GM19324 (cell line): Measurements from ENCODE around the gene LMTK2.

ENCODE experiments used
- ATAC-seq: cut with Tn5 transposase; IDR thresholded peaks from one replicate; pipeline ENCODE4 v1.9.1; 2021; ENCODE audit warnings: mild to moderate bottlenecking, moderate library complexity; ENCODE audit not compliant: unreplicated experiment, low FRiP score

The LMTK2 gene

DNA sequence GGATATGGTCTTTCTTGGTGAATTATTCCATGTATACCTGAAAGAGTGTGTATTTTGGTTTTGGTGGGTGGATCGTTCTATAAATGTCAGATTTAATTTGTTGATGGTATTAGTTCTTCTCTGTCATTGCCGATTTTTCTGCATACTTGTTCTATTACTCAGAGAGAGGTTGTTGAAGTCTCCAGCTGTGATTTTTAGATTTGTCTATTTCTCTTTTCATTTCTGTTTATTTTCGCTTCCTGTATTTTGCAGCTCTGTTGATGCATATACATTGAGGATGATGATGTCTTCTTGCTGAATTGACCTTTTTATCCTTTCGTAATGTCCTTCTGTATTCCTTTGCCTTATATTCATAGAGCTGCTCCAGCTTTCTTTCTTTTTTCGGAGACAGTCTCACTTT lies 92.5 kb downstream of the LMTK2 start:
- ATAC-seq, result no peak

DNA sequence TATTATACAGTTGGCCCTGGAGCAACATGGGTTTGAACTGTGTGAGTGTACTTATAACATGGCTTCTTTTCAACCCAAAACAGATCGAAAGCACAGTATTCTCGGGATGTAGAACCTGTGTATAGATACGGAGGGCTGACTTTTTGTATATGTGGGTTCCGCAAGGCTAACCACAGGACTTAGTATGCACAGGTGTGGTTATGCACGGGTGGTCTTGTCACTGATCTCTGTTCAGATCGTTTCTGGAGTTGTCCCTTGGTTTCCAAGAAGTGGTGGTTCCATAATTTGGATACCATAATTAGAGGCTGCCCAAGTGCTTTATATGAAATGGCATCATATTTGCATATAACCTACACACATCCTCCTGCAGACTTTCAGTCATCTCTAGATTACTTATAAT lies 93.7 kb downstream of the LMTK2 start:
- ATAC-seq, result peak; percentile 41

DNA sequence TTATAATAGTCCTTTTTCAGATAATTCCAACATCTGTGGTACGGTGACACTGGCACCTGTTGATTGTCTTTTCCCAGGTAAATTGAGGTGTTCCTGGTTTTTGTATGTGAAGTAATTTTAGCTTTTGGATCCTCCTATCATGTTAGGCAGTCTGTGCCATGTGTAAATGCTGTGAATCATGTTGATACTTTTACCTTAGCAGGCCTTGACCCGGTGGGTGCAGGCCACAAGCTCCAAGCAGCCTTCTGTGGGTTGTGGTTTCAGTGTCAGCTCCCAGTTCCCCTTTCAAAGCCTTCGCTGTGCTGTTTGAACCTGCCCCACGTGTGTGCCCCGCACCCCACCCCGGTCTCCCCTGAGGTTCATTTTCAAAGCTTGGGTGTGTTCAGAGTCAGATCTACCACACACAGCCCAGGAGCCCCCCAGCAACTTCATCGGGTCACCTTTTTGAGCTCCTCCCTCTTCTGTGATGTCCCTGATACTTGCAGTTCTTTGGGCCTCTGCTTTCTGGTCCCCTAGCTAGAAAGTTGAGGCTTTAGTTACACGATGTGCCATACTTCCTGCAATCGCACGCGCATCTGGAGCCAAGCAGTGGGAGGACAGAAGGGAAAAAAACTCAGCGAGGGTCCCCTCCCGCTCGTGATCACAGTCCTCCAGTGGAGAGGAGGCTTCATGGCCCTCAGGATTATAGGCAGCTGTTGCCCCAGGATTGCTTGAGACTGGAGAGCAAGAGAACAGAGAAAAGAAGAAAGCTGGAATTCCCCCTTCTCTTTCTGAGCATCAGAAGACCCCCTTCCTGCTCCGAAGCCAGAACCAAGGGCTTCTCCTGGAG lies 95.9 kb downstream of the LMTK2 start:
- ATAC-seq, result peak; percentile 98

DNA sequence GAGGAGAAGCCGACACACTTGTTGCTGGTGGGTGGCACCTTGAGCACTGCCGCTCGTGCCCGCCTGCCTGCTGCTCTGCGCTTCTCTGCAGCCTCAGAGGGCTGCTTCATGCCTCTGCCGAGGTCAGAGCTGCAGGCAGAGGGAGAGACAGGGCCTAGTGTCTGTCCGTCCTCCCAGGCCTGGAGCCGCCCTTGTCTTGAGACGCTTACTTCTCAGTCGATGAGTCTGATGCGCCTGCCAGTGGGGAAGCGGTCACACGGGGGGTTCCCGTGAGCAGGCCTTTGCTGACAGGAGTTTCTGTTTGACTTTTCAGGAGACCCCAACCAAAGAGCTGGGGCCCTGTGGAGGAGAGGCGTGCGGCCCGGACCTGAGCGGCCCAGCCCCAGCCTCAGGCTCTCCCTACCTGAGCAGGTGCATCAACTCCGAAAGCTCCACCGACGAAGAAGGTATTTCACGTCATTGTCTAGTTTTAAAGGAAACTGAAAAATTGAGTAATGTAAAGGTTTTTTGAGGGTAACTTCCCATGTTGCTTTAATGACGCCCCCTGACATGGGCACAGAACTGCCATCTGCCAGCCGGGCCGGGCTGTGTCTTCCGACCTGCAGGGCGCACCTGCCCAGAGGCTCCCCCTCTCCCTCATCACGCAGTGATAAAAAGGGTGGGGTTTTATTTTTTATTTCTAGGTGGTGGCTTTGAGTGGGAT lies 96.8 kb downstream of the LMTK2 start:
- no peak for ATAC-seq

DNA sequence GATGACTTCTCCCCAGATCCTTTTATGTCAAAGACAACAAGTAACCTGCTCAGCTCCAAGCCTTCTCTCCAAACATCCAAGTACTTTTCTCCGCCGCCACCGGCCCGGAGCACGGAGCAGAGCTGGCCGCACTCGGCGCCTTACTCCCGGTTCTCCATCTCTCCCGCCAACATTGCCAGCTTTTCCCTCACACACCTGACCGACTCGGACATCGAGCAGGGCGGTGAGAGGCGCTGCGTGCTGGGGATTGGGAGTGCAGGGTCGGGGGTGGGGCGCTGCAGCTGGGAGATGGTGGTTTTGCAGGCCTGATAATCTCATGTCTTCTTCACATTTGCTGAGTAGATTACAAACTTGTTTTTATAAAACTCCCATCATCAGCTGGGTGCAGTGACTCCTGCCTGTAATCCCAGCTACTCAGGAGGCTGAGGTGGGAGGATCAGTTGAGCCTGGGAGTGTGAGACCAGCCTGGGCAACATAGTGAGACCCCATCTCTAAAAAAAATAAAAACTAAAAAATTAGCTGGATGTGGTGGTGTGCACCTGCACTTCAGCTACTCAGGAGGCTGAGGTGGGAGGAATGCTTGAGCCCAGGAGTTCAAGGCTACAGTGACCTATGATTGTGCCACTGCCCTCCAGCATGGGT lies 97.4 kb downstream of the LMTK2 start:
- ATAC-seq, result no peak

DNA sequence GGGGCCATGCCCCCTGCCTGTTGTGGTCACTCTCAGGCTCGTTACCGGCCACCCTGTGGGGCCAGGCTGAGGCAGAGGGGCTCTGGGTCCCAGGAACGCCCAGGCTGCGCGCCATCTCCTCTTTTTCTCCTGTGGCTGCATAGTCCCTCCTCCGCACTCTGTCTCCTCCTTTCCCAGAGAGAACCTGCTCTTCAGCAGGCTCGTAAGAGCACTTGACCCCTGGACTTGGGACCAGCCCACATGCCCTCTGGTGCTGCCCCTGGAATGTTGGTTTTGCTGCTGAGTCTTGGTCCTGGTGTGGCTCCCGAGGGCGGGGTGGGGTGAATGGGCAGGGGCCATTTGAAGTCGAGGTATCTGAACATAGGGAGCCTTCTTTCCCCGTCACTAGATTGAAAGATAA lies 98.0 kb downstream of the LMTK2 start:
- no peak for ATAC-seq

DNA sequence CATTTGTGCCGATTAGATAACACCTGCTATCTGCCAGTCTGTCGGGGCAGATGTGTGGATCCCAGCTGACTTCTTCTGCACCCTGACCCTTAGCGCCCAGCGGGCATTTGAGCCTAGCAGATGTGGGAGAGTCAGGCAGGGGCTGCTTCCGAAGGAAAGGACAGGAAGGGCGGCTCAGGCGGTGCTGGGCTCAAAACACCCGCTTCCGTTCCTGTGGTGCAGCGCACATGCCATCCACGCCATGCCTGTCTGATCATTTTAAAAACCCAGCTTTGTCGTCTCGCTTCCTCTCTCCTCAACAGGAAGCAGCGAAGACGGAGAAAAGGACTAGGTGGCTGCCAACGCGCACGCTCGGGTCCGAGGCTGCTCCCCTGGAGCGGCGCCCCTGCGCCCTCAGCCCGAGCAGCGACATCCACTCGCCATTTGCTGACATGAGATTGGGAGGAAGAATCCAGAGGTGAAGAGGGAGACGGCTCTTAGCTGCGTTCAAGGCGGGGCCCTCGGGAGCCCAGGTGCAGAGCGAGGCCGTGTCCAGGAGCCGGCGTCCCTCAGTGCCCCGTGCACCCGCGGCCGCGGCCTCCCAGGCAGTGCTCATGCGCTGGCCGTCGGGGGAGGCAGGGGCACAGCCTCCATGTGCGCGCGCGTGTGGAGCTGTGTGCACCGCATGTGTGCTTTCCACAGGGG lies 98.6 kb downstream of the LMTK2 start:
- no peak for ATAC-seq

DNA sequence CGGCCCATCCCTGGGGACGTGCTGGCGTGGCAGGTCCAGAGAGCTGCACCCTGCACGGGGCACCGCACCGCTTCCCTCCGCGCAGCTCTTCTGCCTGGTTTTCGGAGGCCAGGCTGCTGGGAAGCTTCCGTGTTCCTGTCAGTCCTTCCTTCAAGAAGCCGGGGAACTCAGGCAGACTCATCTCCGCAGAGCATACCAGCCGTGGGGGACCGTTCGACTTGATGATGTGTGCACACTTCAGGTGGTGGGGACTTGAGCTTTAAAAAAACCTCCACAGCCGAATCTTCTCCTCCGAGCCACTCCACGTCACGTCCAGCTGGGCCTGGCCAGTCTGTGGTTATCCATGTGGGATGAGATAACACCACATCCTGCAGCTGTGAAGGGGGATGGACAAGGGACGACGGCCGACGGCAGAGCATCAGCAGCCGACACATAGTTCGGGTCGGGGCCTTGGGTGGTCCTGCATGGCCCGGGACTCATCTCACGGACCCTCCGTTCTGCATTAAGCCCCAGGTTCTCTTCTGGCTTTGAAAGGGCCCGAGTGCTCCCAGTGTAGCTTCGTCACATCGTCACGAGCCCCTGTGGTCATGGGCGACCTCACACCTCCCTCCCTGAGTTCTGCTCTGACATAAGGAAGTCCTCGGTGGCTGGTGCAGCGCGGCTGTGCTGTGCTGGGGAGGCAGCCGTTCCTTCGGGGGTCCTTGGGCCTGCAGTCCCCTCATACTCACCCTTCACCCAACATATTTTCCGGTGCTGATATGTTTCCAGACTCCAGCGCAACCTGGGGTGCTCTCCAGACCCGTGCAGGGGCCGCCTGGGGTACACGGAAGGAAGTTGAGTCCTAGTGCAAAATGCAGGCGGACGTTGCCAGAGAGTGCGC lies 100.0 kb downstream of the LMTK2 start:
- no peak for ATAC-seq

DNA sequence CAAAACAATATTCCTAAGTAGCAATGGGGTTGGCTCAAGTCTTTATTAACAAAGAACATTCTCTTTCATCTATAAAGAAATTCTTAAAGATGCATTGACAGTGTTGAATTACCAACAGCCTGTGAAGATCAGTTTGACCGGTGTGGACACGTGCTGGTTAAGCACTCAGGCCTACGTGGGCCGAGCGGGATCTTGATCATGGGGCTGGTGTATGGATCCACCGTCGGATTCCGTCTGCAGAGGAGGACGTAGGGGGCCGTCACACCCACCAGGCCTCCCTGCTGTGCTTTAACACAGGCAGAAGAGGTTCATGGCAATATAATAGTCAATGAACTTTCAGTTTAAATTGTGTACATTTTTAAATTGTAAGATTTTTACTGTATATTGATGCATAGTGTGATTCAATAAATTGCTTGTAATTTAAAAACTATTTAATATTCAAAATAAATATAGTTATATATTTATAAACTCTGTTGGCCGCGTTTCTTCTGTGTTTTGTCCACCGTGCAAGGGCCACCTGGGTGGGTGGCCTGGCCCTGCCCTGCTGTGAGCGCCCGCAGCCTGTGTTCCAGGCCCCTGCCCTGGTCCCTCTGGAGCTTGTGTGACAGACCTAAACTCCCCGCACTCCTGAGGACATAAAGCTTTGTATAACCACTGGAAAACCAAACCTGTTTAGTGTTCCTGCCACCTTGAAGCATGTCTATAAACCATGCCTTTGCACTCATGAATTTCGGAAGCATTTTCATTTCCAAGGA lies 102.7 kb downstream of the LMTK2 start:
- ATAC-seq, result no peak

DNA sequence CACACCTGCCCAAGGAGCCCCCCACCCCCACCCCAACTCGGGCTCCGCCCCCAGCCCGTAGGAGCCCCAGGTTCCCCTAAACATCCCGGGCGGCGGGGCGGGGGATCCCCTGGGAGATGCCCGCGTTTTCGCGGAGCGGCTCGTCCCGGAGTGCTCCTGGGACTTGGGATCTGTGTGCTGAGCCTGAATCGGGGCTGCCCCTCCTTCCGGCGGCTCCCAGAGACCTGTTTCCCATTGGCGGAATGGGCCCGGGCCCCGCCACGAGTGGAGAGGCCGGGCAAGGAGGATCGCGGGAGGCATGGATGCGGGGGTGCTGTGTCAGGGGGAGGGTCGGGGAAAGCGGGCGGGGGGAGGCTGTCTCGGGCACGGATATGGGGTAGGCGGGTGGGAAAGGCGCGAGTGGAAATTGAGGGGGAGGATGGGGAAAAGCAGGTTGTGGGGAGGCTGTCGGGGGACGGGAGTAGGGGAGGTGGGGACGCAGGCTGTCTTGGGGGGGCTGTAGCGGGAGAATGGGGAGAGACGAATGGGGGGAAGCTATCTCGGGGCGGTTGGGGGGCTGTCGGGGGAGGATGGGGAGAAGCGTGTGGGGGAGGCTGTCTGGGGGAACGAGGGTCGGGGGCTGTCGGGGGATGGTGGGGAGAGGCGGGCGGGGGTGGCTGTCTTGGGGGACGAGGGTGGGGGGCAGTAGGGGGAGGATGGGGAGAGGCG lies 104.0 kb downstream of the LMTK2 start:
- no peak for ATAC-seq

DNA sequence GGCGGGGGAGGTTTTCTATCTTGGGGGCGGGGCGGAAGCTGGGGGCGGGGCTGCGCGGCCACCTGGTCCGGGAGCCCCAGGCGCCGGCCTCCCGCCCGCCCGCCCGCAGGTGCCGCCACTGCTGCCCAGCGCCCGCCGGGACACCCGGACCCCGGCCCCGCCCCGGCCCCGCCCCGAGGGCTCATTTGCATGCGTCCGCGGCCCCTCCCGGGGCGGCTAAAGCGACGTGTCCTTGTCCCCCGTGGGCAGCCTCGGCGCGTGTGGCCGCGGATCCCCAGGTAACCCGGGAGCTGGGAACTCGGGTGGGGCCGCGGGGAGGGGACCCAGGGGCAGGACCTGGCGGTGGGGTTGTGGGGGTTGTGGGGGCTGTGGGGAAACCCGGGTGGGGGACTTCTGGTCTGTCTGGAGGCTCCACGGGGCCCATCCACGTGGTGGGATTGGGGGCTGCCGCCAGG lies 104.6 kb downstream of the LMTK2 start, which contains the start of gene BHLHA15:
Gene BHLHA15, plus strand, starts transcription at position 219 of the 455 bp plus-strand sequence. CDS start 871 bp downstream, outside the sequence.
- ATAC-seq, result peak; percentile 64

DNA sequence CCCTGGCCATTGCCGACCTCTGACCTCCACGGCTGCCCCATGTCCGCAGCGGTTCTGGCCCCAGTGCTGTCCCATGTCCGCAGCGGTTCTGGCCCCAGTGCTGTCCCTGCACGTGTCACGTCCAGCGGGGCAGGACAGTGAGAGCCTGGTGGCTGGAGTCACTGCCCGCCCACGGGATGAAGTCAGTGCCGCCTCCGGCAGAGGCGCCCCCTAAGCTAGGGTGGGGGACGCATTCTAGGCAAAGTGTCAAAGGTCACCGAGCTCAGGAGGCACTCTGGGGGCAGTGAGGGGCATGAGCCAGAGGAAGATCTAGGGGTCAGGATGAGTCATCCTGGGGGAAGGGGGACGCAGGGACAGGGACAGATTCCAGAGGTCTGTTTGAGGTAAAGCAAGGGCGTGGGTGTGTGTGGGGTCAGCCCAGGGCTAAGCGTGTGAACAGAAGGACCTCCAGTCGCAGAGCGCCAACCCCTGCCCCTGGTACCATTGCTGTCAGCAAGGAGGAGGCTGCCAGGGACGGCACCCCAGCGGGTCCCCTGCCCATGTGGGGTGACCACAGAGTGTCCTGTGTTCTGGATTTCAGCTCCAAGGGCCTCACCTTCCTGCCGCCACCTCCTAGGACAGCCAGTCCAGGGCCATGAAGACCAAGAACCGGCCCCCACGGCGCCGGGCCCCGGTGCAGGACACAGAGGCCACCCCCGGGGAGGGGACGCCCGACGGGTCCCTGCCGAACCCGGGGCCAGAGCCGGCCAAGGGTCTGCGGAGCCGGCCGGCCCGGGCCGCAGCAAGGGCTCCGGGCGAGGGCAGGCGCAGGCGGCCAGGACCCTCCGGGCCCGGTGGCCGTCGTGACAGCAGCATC lies 105.2 kb downstream of the LMTK2 start:
- no peak for ATAC-seq

DNA sequence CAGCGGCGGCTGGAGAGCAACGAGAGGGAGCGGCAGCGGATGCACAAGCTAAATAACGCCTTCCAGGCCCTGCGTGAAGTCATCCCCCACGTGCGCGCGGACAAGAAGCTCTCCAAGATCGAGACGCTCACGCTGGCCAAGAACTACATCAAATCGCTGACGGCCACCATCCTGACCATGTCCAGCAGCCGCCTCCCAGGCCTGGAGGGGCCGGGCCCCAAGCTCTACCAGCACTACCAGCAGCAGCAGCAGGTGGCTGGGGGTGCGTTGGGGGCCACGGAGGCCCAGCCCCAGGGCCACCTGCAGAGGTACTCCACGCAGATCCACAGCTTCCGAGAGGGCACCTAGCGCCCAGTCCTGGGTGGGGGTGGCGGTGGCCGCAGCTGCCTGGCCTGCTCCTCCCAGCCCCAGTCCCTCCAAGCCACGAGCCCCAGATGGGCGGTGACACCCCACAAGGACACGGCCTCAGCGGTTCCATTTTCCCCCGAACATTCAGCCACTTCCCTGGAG lies 105.9 kb downstream of the LMTK2 start:
- ATAC-seq, result no peak

DNA sequence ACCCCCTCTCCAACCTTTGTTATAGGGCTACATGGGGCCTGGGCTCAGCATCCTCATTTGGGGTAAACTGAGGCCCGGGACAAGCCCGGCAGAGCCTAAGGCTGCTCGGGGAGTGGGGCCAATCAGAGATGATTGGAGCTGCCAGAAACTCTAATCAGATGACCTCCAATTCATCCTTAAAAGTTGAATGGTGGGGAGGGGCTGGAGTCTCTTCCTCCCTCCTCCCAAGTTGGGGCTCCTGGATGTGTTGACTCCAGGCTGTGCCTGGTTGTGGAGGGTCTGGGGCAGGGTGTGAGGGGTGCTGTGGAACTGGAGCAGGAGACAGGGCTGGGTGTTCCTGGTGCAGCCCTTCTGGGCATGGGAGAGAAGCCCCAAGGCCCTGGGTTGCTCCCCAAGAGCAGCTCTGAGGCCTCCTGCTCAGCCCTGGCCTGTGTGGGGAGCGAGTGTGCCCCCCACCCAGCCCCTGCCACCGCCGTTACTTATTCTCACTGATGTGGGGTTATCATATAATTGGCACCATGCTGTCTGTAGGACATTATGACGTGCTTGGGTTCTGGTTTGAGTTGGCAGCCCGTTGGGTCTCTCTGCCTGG lies 106.7 kb downstream of the LMTK2 start:
- no peak for ATAC-seq

DNA sequence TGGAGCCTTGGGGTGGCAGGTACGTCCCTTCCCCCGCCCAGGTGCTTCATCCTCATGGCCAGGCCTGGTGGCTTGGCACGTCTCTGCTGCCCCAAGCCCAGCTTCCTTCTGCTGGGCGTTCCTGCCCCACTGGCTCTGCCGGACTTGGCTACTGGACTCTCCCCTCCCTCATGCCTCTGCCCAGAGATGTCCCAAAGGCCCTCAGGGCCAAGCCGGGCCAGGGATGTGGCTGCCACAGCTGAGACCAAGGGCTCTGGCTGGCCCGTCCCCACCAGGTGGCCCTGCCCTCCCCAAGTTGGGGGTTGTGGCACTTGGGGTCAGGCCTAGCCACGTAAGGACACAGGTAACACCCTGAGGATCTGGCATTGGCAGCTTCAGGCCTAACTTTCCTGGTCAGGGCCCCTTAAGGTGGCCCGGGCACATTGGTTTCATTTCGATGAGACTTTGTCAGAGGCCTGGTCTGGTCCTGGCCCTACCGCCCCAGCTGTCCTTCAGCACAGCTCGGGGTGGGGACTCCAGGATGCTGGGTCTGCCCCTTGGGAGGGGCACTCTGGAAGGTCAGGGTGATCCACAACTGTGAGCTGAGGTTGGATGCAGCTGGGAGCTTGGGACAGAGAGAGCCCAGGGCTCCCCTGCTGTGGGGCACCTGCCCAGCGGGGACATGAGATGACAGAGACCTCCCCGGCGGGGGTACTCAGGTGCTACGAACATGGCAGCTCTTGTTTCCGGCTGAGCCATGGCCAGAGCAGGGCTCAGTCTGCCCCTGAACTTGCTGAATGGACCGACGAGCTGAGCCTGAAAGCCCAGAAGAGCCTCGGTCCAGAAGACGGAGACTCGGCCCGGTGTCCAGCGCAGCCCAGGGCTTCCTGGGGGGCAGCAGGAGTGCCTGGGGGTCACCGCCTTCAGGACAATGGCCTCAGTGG lies 107.5 kb downstream of the LMTK2 start:
- no peak for ATAC-seq

DNA sequence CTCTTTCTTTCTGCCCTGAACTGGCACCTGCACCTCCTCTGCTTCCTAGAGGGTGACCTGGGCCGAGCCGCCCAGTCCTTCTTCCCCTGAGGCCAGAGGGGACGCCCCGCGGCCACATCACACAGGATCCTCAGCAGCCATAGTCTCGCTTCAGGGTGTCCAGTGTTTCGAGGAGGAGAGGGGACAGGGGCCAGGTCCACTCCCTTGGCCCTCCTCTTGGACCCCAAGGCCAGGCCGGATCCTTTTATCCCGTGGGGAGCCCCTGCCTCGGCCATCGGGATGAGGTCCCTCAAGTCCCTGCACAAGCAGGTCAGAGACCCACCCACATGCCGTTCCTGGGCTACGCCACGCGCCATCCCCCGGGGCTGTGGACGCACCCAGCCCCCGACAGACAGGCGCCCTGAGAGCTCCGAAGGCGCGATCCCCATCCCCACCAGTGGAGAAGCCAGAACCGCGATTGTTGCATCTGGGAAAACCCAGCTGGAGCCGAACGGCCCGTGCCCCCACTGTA lies 108.2 kb downstream of the LMTK2 start:
- ATAC-seq, result no peak
